ENCODE data around the gene PSMF1.

GRCh38 chr20:1086277-1087213, 31.9 kb upstream of the PSMF1 start:
- TF ChIP-seq, protein P1, sequence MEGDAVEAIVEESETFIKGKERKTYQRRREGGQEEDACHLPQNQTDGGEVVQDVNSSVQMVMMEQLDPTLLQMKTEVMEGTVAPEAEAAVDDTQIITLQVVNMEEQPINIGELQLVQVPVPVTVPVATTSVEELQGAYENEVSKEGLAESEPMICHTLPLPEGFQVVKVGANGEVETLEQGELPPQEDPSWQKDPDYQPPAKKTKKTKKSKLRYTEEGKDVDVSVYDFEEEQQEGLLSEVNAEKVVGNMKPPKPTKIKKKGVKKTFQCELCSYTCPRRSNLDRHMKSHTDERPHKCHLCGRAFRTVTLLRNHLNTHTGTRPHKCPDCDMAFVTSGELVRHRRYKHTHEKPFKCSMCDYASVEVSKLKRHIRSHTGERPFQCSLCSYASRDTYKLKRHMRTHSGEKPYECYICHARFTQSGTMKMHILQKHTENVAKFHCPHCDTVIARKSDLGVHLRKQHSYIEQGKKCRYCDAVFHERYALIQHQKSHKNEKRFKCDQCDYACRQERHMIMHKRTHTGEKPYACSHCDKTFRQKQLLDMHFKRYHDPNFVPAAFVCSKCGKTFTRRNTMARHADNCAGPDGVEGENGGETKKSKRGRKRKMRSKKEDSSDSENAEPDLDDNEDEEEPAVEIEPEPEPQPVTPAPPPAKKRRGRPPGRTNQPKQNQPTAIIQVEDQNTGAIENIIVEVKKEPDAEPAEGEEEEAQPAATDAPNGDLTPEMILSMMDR (IDR thresholded peaks at IDR 0.05), result no peak
- TF ChIP-seq POLR2A (IDR thresholded peaks at IDR 0.05) (no peak), POLR2AphosphoS5 (IDR thresholded peaks at IDR 0.05) (no peak), EP300 (IDR thresholded peaks at IDR 0.05) (no peak)

Data from upper lobe of left lung (tissue), 4 donors.